ENCODE data around the gene SELENOK.
"Not testable (repeated sequence)": the region's sequence is repeated elsewhere in the genome, so short reads cannot be mapped to it uniquely, and the experiment has no call there.

The SELENOK gene

DNA sequence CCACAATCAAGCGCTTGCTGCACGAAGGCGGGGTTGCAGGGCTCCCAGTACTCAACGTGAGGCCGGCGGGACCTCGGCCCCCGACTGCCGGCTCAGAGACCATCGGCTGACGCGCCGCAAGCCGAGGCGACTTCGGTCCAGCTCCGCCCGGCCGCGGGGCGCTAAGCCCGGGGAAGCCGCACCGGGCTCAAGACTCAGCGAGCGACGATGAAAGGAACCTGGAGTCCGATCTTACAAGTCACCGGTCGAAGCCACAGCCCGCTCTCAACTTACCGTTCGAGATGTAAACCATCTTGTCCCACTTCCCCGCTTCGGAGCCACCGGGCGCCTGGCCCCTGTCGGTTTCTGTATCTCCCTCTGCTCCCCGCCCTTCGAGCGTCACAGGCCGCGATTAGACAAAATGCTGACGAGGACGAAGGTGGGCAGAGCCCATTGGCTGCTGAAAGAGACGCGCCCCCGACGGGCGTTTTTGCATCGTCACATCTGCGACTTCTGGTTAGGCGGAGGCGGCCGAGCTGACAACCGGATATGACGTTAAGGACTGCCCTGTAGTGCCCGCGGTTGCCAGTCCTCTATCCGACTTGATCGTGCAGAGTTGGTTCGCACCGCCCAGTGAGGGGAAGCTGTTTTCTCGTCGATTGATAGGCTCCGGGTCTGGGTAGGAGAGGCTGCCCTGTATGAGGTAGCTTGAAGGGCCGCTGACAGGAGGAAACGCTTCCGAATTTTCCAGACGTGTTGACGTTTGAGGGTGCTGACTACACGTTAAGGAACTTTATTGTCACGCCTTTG is at the start of gene SELENOK:
SELENOK (minus strand) TSS at position 363 of the 789 bp plus-strand sequence.
- Mint-ChIP-seq H3K9me3 (peaks cover 10% of the 10 kb centered on the region), H3K36me3 (ENCODE audit: low read depth) (peaks cover 40% of the 10 kb centered on the region), H3K27ac (peak within 1 kb of the TSS; percentile 95), H3K27me3 (peaks cover 11% of the 10 kb centered on the region), H3K4me3 (peak within 1 kb of the TSS; percentile 91), H3K4me1 (peaks cover 53% of the 10 kb centered on the region)
- ATAC-seq (peak; percentile 98), DNase-seq (peak; percentile 95)

DNA sequence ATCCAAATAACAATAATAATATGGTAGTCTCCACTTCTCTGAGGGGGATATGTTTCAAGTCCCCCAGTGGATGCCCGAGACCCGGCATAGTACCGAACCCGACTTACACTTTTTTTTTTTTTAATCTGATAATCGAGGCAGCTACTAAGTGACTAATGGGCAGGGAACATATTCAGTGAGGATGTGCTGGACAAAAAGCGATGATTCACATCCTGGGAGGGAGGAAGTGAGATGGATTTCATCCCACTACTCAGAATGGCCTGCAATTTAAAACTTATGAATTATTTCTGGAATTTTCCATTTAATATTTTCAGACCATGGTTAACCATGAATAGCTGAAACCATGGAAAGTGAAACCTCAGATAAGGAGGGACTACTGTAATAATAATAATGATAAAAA is 49.5 kb upstream of the SELENOK start:
- Mint-ChIP-seq H3K4me3 (no peak overlapping the region), H3K9me3 (peaks cover 8% of the 10 kb centered on the region), H3K27ac (no peak overlapping the region), H3K27me3 (peaks cover 40% of the 10 kb centered on the region), H3K36me3 (ENCODE audit: low read depth) (no peaks in the 10 kb centered on the region), H3K4me1 (no peaks in the 10 kb centered on the region)
- DNase-seq (no peak), ATAC-seq (no peak)

DNA sequence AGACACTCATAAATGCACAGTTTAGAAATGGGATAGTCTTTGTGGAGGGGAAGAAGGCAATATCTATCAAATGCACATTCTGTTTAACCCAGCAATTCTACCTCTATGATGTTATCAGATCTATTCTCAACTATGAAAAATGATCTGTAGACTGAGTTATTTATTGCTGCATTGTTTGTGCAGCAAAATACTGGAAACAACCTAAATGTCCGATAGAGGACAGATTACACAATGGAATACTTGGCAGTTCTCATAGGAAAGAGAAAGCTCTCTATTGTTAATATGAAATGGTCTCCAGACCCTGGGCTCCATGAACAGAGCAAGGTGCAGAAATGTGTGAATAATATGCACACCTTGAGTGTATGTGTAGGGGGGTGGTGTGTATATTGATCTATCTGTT is 49.0 kb upstream of the SELENOK start:
- peaks cover 44% of the 10 kb centered on the region for H3K27me3 Mint-ChIP-seq
- ATAC-seq (no peak), DNase-seq (no peak)
- H3K36me3 Mint-ChIP-seq (ENCODE audit: low read depth), result no peaks in the 10 kb centered on the region
- H3K4me1 Mint-ChIP-seq, result no peaks in the 10 kb centered on the region
- H3K27ac Mint-ChIP-seq, result no peak overlapping the region
- H3K9me3 Mint-ChIP-seq, result peaks cover 3% of the 10 kb centered on the region
- no peak overlapping the region for H3K4me3 Mint-ChIP-seq

DNA sequence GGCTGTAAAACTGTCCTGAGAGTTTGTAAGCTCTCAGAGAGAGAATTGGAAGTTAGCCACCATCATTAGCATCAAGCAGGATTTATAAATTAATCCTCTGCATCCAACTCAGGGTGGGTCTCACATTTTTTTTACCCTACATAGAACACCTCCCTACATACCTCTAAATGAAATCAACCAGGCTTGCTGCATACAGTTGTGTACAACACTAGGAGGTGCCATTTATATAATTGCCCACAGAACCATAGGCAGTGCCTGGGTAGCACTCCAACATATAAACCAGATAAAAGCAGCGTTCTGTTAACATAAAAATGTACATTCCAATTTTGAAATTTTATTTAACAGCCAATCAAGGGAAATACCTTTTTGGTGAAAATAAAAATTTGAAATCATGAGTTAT is 48.2 kb upstream of the SELENOK start:
- ATAC-seq (no peak), DNase-seq (no peak)
- no peaks in the 10 kb centered on the region for H3K4me1 Mint-ChIP-seq
- no peaks in the 10 kb centered on the region for H3K9me3 Mint-ChIP-seq
- H3K36me3 Mint-ChIP-seq (ENCODE audit: low read depth), result no peaks in the 10 kb centered on the region
- no peak overlapping the region for H3K4me3 Mint-ChIP-seq
- peaks cover 49% of the 10 kb centered on the region for H3K27me3 Mint-ChIP-seq
- no peak overlapping the region for H3K27ac Mint-ChIP-seq

DNA sequence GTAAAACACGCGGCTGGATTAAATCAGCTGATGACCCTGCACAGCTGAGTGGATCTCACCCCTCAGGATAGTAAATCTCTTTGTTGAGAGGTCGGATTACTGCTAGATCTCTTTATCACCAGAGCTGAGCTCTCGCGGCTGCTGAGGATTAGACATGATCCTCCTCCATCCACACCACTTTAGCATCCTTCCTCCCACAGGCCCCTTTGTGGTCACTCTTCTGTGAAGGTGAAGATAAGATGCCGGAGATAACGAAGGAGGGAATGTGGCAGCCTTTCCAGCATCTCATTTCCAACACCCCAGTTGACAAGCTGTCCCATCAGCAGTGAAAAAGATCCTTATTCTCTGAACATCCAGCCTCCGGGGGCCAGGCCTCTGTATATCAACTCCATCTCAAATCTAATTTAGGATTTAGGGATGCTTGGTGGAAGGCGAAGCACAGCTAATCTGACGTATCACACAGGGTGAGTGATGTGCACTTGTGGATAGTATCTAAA is 47.5 kb upstream of the SELENOK start:
- Mint-ChIP-seq H3K36me3 (ENCODE audit: low read depth) (no peaks in the 10 kb centered on the region), H3K27me3 (peaks cover 54% of the 10 kb centered on the region), H3K9me3 (no peaks in the 10 kb centered on the region), H3K27ac (no peak overlapping the region), H3K4me3 (no peak overlapping the region), H3K4me1 (no peaks in the 10 kb centered on the region)
- ATAC-seq (no peak), DNase-seq (no peak)

DNA sequence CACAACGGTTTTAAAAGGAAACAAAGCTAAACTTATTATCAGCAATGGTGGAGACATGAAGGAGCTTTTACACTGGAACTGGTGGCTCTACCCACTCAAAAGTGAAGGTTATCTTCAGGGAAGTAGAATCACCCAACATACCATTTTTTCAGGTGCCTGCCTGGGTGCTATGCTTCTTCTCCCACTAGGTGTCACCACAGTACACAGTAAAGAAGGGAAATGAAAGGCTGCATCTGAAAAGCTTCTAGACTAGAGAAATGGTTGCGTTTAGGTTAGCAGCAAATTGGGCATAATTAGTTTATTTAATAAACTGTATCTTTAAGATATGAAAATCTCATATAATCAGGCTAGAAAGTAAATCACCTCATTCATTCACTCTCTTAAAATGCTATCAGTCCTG is 47.0 kb upstream of the SELENOK start:
- Mint-ChIP-seq H3K27ac (no peak overlapping the region), H3K27me3 (peaks cover 56% of the 10 kb centered on the region), H3K4me3 (no peak overlapping the region), H3K4me1 (no peaks in the 10 kb centered on the region), H3K36me3 (ENCODE audit: low read depth) (no peaks in the 10 kb centered on the region), H3K9me3 (no peaks in the 10 kb centered on the region)
- ATAC-seq (no peak), DNase-seq (peak; percentile 8)

DNA sequence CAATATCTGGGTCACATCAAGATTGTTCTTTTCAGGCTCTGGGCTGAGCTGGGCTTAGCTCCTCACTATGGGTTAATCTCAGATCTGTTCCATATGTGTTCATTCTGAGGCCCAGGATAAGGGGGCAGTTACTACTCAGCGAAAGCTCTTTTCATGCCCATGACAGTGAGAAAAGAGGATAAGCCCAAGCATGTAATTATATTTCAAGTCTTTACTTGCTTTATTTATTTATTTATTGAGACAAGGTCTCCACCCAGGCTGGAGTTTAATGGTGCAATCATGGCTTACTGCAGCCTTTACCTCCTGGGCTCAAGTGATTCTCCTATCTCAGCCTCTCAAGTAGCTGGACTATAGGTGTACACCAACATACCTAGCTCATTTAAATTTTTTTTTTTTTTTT is 44.7 kb upstream of the SELENOK start:
- H3K27ac Mint-ChIP-seq, result no peak overlapping the region
- no peaks in the 10 kb centered on the region for H3K4me1 Mint-ChIP-seq
- no peaks in the 10 kb centered on the region for H3K9me3 Mint-ChIP-seq
- H3K4me3 Mint-ChIP-seq, result no peak overlapping the region
- ATAC-seq, result no peak
- H3K27me3 Mint-ChIP-seq, result peaks cover 56% of the 10 kb centered on the region
- H3K36me3 Mint-ChIP-seq (ENCODE audit: low read depth), result no peaks in the 10 kb centered on the region
- no peak for DNase-seq

DNA sequence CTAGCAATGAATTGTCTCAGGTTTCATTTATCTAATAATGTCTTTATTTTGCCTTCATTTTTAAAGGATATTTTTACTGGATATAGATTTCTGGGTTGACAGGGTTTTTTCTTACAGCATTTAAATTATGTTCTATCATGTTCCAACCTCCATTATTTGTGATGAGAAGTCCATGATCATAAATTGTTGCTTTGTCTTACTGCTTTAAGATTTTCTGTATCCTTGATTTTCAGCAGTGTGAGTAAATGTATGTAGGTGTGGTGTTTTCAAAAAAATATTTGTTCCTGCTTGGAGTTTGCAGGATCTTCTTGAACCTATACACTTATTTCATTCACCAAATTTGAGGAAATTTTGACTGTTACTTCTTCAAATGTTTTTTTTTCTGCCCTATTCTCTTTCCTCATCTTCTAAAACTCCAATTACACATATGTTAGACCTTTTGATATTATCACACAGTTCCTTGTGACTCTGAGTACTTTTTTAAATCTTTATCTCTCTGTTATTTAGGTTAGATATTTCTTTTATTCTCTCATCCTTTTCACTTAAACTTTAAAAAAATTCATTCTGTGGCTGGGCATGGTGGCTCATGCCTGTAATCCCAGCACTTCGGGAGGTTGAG is 43.7 kb upstream of the SELENOK start:
- H3K4me1 Mint-ChIP-seq, result no peaks in the 10 kb centered on the region
- no peak overlapping the region for H3K4me3 Mint-ChIP-seq
- H3K27ac Mint-ChIP-seq, result no peak overlapping the region
- DNase-seq, result no peak
- H3K9me3 Mint-ChIP-seq, result no peaks in the 10 kb centered on the region
- no peaks in the 10 kb centered on the region for H3K36me3 Mint-ChIP-seq (ENCODE audit: low read depth)
- peaks cover 48% of the 10 kb centered on the region for H3K27me3 Mint-ChIP-seq
- ATAC-seq, result no peak

DNA sequence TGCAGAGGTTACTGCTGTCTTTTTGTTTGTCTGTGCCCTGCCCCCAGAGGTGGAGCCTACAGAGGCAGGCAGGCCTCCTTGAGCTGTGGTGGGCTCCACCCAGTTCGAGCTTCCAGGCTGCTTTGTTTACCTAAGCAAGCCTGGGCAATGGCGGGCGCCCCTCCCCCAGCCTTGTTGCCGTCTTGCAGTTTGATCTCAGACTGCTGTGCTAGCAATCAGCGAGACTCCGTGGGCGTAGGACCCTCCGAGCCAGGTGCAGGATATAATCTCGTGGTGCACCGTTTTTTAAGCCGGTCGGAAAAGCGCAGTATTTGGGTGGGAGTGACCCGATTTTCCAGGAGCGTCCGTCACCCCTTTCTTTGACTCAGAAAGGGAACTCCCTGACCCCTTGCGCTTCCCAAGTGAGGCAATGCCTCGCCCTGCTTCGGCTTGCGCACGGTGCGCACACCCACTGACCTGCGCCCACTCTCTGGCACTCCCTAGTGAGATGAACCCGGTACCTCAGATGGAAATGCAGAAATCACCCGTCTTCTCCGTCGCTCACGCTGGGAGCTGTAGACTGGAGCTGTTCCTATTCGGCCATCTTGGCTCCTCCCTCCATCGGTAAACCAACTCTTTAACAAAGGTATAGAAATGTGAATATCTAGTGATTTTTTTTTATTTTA is 35.7 kb upstream of the SELENOK start:
- not testable (repeated sequence) for ATAC-seq; H3K9me3 Mint-ChIP-seq; DNase-seq; H3K27ac Mint-ChIP-seq; H3K4me3 Mint-ChIP-seq; H3K4me1 Mint-ChIP-seq; H3K36me3 Mint-ChIP-seq (ENCODE audit: low read depth)
- H3K27me3 Mint-ChIP-seq, result peaks cover 11% of the 10 kb centered on the region

DNA sequence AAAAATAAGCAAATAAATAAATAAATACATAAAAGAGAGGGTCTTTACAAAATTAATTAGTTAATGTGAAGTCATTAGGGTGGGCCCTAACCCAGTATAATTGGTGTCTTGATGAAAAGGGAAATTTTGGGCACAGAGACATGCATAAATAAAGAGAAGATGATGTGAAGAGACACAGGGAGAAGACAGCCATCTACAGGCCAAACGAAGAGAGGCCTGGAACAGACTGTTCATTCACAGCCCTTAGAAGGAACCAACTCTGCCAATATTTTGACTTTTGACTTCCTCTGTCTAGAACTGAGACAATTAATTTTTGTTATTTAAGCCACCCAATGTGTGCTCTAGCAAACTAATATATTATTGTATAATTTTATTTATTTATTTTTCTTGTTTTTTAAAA is 29.6 kb upstream of the SELENOK start:
- Mint-ChIP-seq H3K9me3 (peaks cover 5% of the 10 kb centered on the region), H3K4me1 (no peaks in the 10 kb centered on the region), H3K27ac (no peak overlapping the region), H3K36me3 (ENCODE audit: low read depth) (no peaks in the 10 kb centered on the region), H3K27me3 (peaks cover 24% of the 10 kb centered on the region), H3K4me3 (no peak overlapping the region)
- ATAC-seq (no peak), DNase-seq (no peak)

DNA sequence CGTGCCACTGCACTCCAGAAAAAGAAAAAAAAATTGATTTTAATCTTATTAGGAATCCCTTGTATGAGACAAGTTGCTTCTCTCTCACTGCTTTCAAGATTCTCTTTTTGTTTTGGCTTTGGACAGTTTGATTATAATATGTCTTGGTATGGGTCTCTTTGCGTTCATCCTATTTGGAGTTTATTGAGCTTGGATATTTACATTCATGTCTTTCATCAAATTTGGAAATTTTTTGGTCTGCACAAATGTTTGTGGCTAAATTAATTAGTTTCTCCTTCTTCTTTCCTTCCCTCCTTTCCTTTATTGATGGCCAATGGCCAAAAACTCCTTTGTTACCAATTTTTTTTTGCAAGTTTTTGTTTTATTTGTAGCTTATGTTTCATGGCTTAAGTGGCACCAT is 28.1 kb upstream of the SELENOK start:
- Mint-ChIP-seq H3K27me3 (peaks cover 26% of the 10 kb centered on the region), H3K9me3 (peaks cover 5% of the 10 kb centered on the region), H3K4me3 (no peak overlapping the region), H3K36me3 (ENCODE audit: low read depth) (no peaks in the 10 kb centered on the region), H3K4me1 (no peaks in the 10 kb centered on the region), H3K27ac (no peak overlapping the region)
- ATAC-seq (no peak), DNase-seq (no peak)

DNA sequence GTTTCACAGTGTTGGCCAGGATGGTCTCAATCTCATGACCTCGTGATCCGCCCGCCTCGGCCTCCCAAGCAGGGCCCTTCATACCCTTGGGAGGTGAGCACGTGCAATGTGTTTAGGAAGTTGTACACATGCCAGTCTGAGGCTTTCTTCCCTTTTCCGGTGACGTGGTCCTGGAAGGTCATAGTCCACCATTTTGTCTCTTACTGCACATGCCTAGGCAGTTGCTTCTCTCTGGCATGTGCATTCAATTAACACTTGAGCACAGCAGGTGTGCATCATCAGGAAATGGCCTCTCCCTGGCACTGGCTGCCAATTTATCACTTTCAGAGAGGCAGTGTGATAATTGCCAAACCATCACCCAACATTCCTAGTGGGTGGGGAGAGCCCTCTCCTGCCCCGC is 21.7 kb upstream of the SELENOK start:
- no peaks in the 10 kb centered on the region for H3K9me3 Mint-ChIP-seq
- ATAC-seq, result no peak
- no peak overlapping the region for H3K27ac Mint-ChIP-seq
- no peaks in the 10 kb centered on the region for H3K4me1 Mint-ChIP-seq
- H3K27me3 Mint-ChIP-seq, result peaks cover 29% of the 10 kb centered on the region
- no peak for DNase-seq
- no peak overlapping the region for H3K4me3 Mint-ChIP-seq
- no peaks in the 10 kb centered on the region for H3K36me3 Mint-ChIP-seq (ENCODE audit: low read depth)

DNA sequence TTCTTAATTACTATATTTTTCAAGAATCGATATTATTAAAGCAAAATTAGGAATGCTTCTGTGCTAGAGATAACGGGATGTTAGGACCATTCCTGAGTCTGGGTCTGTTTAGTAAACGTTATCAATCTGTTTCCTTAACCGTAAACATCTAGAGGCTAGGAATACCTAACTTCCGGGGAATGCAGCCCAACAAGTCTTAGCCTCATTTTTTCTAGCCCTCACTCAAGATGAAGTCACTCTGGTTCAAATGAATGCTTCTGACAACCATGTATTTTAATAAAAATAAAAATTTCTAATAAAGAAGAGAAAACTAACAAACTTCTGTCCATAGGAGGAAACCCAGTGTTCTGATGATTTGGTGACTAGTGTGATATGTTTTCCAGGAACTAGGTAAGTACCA is 11.1 kb upstream of the SELENOK start:
- peaks cover 35% of the 10 kb centered on the region for H3K27me3 Mint-ChIP-seq
- no peaks in the 10 kb centered on the region for H3K4me1 Mint-ChIP-seq
- H3K27ac Mint-ChIP-seq, result no peak overlapping the region
- no peak overlapping the region for H3K4me3 Mint-ChIP-seq
- no peaks in the 10 kb centered on the region for H3K9me3 Mint-ChIP-seq
- no peaks in the 10 kb centered on the region for H3K36me3 Mint-ChIP-seq (ENCODE audit: low read depth)
- DNase-seq, result no peak
- no peak for ATAC-seq

DNA sequence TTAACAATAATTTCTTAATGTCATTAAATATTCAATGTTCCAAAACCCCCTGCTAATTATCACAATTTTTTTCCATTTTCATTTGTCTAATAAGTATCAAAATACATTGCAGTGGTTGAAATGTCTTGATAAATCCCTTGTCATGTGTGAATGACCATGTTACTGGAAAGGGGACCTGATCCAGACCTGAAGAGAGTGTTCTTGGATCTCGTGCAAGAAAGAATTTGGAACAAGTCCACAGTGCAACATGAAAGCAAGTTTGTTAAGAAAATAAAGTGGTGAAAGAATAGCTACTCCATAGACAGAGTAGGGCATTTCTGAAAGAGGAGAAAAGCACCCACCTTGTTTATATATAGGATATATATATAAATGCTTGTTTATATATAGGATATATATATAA is 10.4 kb upstream of the SELENOK start:
- no peak overlapping the region for H3K27ac Mint-ChIP-seq
- H3K9me3 Mint-ChIP-seq, result no peaks in the 10 kb centered on the region
- ATAC-seq (no peak), DNase-seq (no peak)
- H3K4me1 Mint-ChIP-seq, result no peaks in the 10 kb centered on the region
- no peaks in the 10 kb centered on the region for H3K36me3 Mint-ChIP-seq (ENCODE audit: low read depth)
- H3K27me3 Mint-ChIP-seq, result peaks cover 41% of the 10 kb centered on the region
- no peak overlapping the region for H3K4me3 Mint-ChIP-seq

Measured in activated naive CD8-positive, alpha-beta T cell treated with anti-CD3 and anti-CD28 coated beads, Interleukin-2, amount 50 U/mL, for 24 hours (primary cell).